Brain microvascular endothelial cell (primary cell): ENCODE data around the gene MAP7D3.

ENCODE experiments used
- DNase-seq: peaks from one replicate; pipeline ENCODE4 v3.0.0-alpha.2; 2020
- H3K27ac ChIP-seq: fragments of 250-450 bp; sonication (Bioruptor Pico); 2 replicates; pipeline ENCODE4 v1.5.1; 2020; ENCODE audit warnings: mild to moderate bottlenecking, moderate library complexity
- H3K27me3 ChIP-seq: fragments of 250-450 bp; sonication (Bioruptor Pico); replicated peaks from 2 replicates; pipeline ENCODE4 v1.5.1; 2020; ENCODE audit warnings: mild to moderate bottlenecking
- H3K36me3 ChIP-seq: fragments of 250-450 bp; sonication (Bioruptor Pico); replicated peaks from 2 replicates; pipeline ENCODE4 v1.5.1; 2020; ENCODE audit warnings: mild to moderate bottlenecking
- H3K4me3 ChIP-seq: 2 replicates; pipeline ENCODE4 v1.5.1; 2011; ENCODE audit warnings: low read depth, mild to moderate bottlenecking, control low read depth, low read length, moderate library complexity
- CTCF ChIP-seq: IDR thresholded peaks from 2 replicates; pipeline ENCODE4 v1.5.1; 2011; ENCODE audit warnings: low read depth, mild to moderate bottlenecking, moderate library complexity, low read length, control low read depth, inconsistent platforms; ENCODE audit errors: missing control alignments
- in situ Hi-C: cut with HindIII; loops from 2 replicates; pipeline ENCODE4 v1.10.0; 2017; ENCODE audit warnings: low sequenced_read_pairs, low pct_ligation_motif_present

Gene MAP7D3

GRCh38 chrX:136260776-136261175, 9.6 kb upstream of the MAP7D3 start:
- no peaks in the 10 kb centered on the region for H3K27me3 ChIP-seq
- H3K27ac ChIP-seq: peak overlapping the region; percentile 63
- no peak overlapping the region for H3K4me3 ChIP-seq
- DNase-seq: peak; percentile 74
- TF ChIP-seq CTCF: no peak
- in situ Hi-C loops: no loop called here
- H3K36me3 ChIP-seq: no peaks in the 10 kb centered on the region

- in situ Hi-C loops: no loop called here
- H3K36me3 ChIP-seq: no peaks in the 10 kb centered on the region
- H3K4me3 ChIP-seq: no peak overlapping the region
- TF ChIP-seq CTCF: no peak
- peak overlapping the region; percentile 27 for H3K27ac ChIP-seq
- no peaks in the 10 kb centered on the region for H3K27me3 ChIP-seq
- DNase-seq: peak; percentile 39
These were observed 8.3 kb upstream of the MAP7D3 start for GRCh38 chrX:136259543-136259942.

GRCh38 chrX:136258951-136259350, 7.8 kb upstream of the MAP7D3 start:
- Histone ChIP-seq H3K4me3 (no peak overlapping the region), H3K27me3 (no peaks in the 10 kb centered on the region), H3K27ac (peak overlapping the region; percentile 16), H3K36me3 (no peaks in the 10 kb centered on the region)
- no peak for DNase-seq
- no peak for TF ChIP-seq CTCF
- in situ Hi-C loops: no loop called here

GRCh38 chrX:136256026-136256425, 4.8 kb upstream of the MAP7D3 start:
- in situ Hi-C loops: no loop called here
- no peaks in the 10 kb centered on the region for H3K27me3 ChIP-seq

GRCh38 chrX:136255541-136255940, 4.3 kb upstream of the MAP7D3 start:
- H3K36me3 ChIP-seq: no peaks in the 10 kb centered on the region
- H3K27me3 ChIP-seq: no peaks in the 10 kb centered on the region
- H3K4me3 ChIP-seq: no peak overlapping the region
- no peak for TF ChIP-seq CTCF
- H3K27ac ChIP-seq: no peak overlapping the region
- in situ Hi-C loops: no loop called here
- no peak for DNase-seq

More at GRCh38 chrX:136256026-136256425, 4.8 kb upstream of the MAP7D3 start:
- no peak overlapping the region for H3K4me3 ChIP-seq
- no peak for TF ChIP-seq CTCF
- DNase-seq: no peak
- no peaks in the 10 kb centered on the region for H3K36me3 ChIP-seq
- no peak overlapping the region for H3K27ac ChIP-seq
